ENCODE results near the gene TEKT3.

Gene TEKT3

GRCh38 chr17:15342460-15342859 lies 1.1 kb upstream of the TEKT3 start:
- no peak for DNase-seq (ENCODE audit: low read depth)
- TF ChIP-seq CTCF (IDR thresholded peaks at IDR 0.05; ENCODE audit: insufficient read depth, low read depth, low read length, missing control alignments): no peak

GRCh38 chr17:15341966-15342365 lies 569 bp upstream of the TEKT3 start:
- no peak for DNase-seq (ENCODE audit: low read depth)
- no peak overlapping the region for H3K4me3 ChIP-seq (ENCODE audit: low read length)
- no peak for TF ChIP-seq CTCF (IDR thresholded peaks at IDR 0.05; ENCODE audit: insufficient read depth, low read depth, low read length, missing control alignments)

More at GRCh38 chr17:15342460-15342859, 1.1 kb upstream of the TEKT3 start:
- H3K4me3 ChIP-seq (ENCODE audit: low read length): no peak overlapping the region

- TF ChIP-seq CTCF (IDR thresholded peaks at IDR 0.05; ENCODE audit: insufficient read depth, low read depth, low read length, missing control alignments): no peak
- no peak for DNase-seq (ENCODE audit: low read depth)
- H3K4me3 ChIP-seq (ENCODE audit: low read length): no peak overlapping the region
Measured at GRCh38 chr17:15340966-15341365, 431 bp downstream of the TEKT3 start.

- no peak for TF ChIP-seq CTCF (IDR thresholded peaks at IDR 0.05; ENCODE audit: insufficient read depth, low read depth, low read length, missing control alignments)
- no peak for DNase-seq (ENCODE audit: low read depth)
- H3K4me3 ChIP-seq (ENCODE audit: low read length): no peak overlapping the region
Measured at GRCh38 chr17:15335446-15335845, 6.0 kb downstream of the TEKT3 start.

GRCh38 chr17:15334266-15334665 lies 7.1 kb downstream of the TEKT3 start:
- no peak for TF ChIP-seq CTCF (IDR thresholded peaks at IDR 0.05; ENCODE audit: insufficient read depth, low read depth, low read length, missing control alignments)
- peak; percentile 52 for DNase-seq (ENCODE audit: low read depth)
- H3K4me3 ChIP-seq (ENCODE audit: low read length): no peak overlapping the region

GRCh38 chr17:15332338-15332737 lies 9.1 kb downstream of the TEKT3 start:
- DNase-seq (ENCODE audit: low read depth): no peak
- TF ChIP-seq CTCF (IDR thresholded peaks at IDR 0.05; ENCODE audit: insufficient read depth, low read depth, low read length, missing control alignments): no peak
- no peak overlapping the region for H3K4me3 ChIP-seq (ENCODE audit: low read length)

GRCh38 chr17:15323131-15323530 lies 18.3 kb downstream of the TEKT3 start:
- no peak for DNase-seq (ENCODE audit: low read depth)
- H3K4me3 ChIP-seq (ENCODE audit: low read length): no peak overlapping the region
- TF ChIP-seq CTCF (IDR thresholded peaks at IDR 0.05; ENCODE audit: insufficient read depth, low read depth, low read length, missing control alignments): no peak

Measured in epithelial cell of esophagus (primary cell).